Heart right ventricle (tissue), 16 donors: ENCODE measurements around the gene TLE7. TPM values are rescaled to one million over a fixed set of nuclear protein-coding genes. Genes with fewer than 3 reads are reported as not detected.

Source experiments
- ATAC-seq, 8 donors: fragments of 200-7000 bp; cut with Tn5 transposase; one replicate each; pipeline ENCODE4 v1.9.1; 2020; ENCODE audit warnings: mild to moderate bottlenecking in 8 of 8, moderate library complexity in 8 of 8, moderate number of reproducible peaks in 1 of 8
- DNase-seq, 2 donors: peaks; one replicate each; pipeline ENCODE4 v3.0.0-alpha.2; 2020
- H3K27ac ChIP-seq, 10 donors: fragments of 200-600 bp; sonication (generic) in 2 of 10; one replicate each; pipeline versions ENCODE4 v1.5.0 to v1.8.0; 2020 to 2022; ENCODE audit warnings: mild to moderate bottlenecking in 3 of 10
- H3K27me3 ChIP-seq, 7 donors: fragments of 200-600 bp; one replicate each; pipeline ENCODE4 v1.8.0; 2021 to 2022; ENCODE audit warnings: mild to moderate bottlenecking in 2 of 7
- H3K36me3 ChIP-seq, 9 donors: fragments of 200-600 bp; sonication (generic) in 1 of 9; one replicate each; pipeline versions ENCODE4 v1.5.0 to v1.8.0; 2020 to 2022; ENCODE audit warnings: mild to moderate bottlenecking in 2 of 9
- H3K4me1 ChIP-seq, 9 donors: fragments of 200-600 bp; sonication (generic) in 1 of 9; one replicate each; pipeline versions ENCODE4 v1.5.0 to v1.8.0; 2020 to 2022; ENCODE audit warnings: mild to moderate bottlenecking in 4 of 9
- H3K4me3 ChIP-seq, 10 donors: fragments of 200-600 bp; sonication (generic) in 2 of 10; one replicate each; pipeline versions ENCODE4 v1.5.0 to v1.8.0; 2020 to 2022; ENCODE audit warnings: mild to moderate bottlenecking in 7 of 10, moderate library complexity in 2 of 10
- H3K9me3 ChIP-seq, 11 donors: fragments of 200-600 bp in 10 of 11; sonication (generic) in 2 of 11; one replicate each; pipeline versions ENCODE4 v1.5.0 to v1.8.0; 2013 to 2022; ENCODE audit warnings: mild to moderate bottlenecking in 2 of 11, control low read depth in 1 of 11, moderate library complexity in 1 of 11
- WGBS, 2 donors: extraction: QIAGEN DNeasy Blood & Tissue Kit; methylation state at CpG; one replicate each; pipeline ENCODE4 v1.1.7; 2013; ENCODE audit warnings: inconsistent platforms in 1 of 2; 5-methylcytosine and 5-hydroxymethylcytosine counted together
- intact Hi-C, 10 donors: fragments of 100-400 bp; cut with DNase I; formaldehyde crosslinking; loops; one replicate each; pipeline versions ENCODE4 v1.11.1 to v1.14.2; 2022
- polyA plus RNA-seq, 2 donors: library from polyadenylated mRNA; stranded (reverse); fragments of 200-250 nt; gene quantifications; one replicate each; pipeline ENCODE4 v1.2.3, GENCODE V29; 2013
- total RNA-seq, 10 donors: library from RNA; stranded (reverse); fragmentation: NEBNext Ultra II Directional in 3 of 10; extraction: Animal tissue kit (Norgen Biotek cat#: 25700) in 3 of 10; gene quantifications; one replicate each; pipeline versions ENCODE4 v1.2.1 to v1.2.4, GENCODE V29; 2021 to 2023
- TF ChIP-seq, protein P1 (sequence below), 9 donors: fragments of 200-600 bp; sonication (generic) in 2 of 9; IDR thresholded peaks; one replicate each; pipeline versions ENCODE4 v1.5.0 to v1.8.0; 2021 to 2022; ENCODE audit warnings: antibody characterized with exemption in 9 of 9, mild to moderate bottlenecking in 5 of 9, moderate library complexity in 1 of 9
- donor health status: Arrhythmogenic right ventricular cardiomyopathy.
- donor health status: ischemic (EF 13 %, LVEDD 7.1; RV severe dilation, severe dysfunction).
- donor health status: healthy with polysubstance abuse.
- donor health status: DM: no; HTN: yes; CAD: no.
- donor health status: DM: no; HTN: no; CAD: no.
- donor health status: ischemic (EF 25% LVEDD 6.9; RV normal size, moderate dysfunction).
- donor health status: ischemic (EF 25% LVEDD 5.7; RV mildly dilated, moderate dysfunction).
- donor health status: healthy.
- donor health status: DM: yes; HTN: yes; CAD: no.
- donor health status: Ischemic cardiomyopathy.
- donor health status: ischemic (EF 35%, LVEDD 5.7; RV mildly dilated, moderate dysfunction).
- donor health status: nonischemic (EF 11% LVEDD 7.7; RV severe dilation, severe dysfunction).
- donor health status: DM: yes; HTN: yes; CAD: no.
- donor health status: PGD.
- donor health status: ischemic (EF 29% LVEDD 5.4; RV normal size, mild dysfunction).
- donor health status: nonischemic (EF 23%, LVEDD 6.1; RV moderate dilation, normal function).

The TLE7 gene
- total and polyA plus RNA-seq, 12 donors = not detected

DNA sequence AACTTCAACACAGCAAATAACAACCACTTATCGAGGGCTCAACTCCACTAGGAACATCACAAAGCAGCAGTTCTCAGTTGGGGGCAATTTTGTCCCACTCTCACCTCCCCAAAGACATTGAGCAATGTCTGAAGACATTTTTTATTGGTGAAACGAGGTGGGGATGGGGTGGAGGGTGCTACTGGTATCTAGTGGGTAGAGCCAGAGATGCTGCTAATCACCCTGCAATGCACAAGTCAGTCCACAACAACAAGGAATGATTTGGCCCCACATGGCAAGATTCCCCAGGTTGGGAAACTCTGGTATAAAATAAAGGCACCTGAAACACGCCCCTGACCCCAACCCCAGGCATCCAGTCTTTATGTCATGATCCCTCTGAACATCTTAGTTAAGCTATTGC, 33.3 kb downstream of the TLE7 start:
- Histone ChIP-seq H3K9me3 (peaks cover 0 to 15% (median 0%) of the 10 kb centered on the region in 11 donors), H3K27me3 (peaks cover 0 to 83% (median 66%) of the 10 kb centered on the region in 7 donors), H3K4me1 (peaks cover 0 to 7% (median 0%) of the 10 kb centered on the region in 9 donors), H3K4me3 (no peak overlapping the region), H3K27ac (no peak overlapping the region), H3K36me3 (no peaks in the 10 kb centered on the region)
- TF ChIP-seq, protein P1, sequence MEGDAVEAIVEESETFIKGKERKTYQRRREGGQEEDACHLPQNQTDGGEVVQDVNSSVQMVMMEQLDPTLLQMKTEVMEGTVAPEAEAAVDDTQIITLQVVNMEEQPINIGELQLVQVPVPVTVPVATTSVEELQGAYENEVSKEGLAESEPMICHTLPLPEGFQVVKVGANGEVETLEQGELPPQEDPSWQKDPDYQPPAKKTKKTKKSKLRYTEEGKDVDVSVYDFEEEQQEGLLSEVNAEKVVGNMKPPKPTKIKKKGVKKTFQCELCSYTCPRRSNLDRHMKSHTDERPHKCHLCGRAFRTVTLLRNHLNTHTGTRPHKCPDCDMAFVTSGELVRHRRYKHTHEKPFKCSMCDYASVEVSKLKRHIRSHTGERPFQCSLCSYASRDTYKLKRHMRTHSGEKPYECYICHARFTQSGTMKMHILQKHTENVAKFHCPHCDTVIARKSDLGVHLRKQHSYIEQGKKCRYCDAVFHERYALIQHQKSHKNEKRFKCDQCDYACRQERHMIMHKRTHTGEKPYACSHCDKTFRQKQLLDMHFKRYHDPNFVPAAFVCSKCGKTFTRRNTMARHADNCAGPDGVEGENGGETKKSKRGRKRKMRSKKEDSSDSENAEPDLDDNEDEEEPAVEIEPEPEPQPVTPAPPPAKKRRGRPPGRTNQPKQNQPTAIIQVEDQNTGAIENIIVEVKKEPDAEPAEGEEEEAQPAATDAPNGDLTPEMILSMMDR (IDR thresholded peaks at IDR 0.05) = no peak
- intact Hi-C loops = loop anchor here in 1 of 10 donors (10.0 kb wide), 1 partner anchor 64 kb away; no protein-coding TSS in a partner anchor
- 28 to 37% methylated on average over 3 of the region's 3 CpGs for WGBS, 2 donors
- no peak for DNase-seq
- no peak for ATAC-seq

DNA sequence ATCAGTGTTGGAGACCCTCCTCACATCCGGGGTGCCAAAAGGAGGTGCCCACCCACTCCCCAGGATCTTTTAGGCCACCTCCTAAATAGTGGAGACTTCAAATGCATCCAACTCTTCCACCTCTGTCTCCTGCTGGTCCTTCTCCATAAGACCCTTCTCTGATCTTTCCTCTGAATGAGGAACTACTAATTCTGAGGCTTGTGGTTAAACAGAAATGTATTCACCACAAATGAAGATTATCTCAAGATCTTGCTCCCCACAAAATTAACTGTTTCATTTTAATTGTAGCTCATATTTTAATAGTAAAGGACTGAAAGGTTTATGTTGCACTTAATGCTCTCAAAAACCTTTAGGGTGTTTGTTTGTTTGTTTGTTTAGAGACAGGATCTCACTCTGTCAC, 34.1 kb downstream of the TLE7 start:
- Histone ChIP-seq H3K4me3 (no peak overlapping the region), H3K27ac (no peak overlapping the region), H3K36me3 (no peaks in the 10 kb centered on the region), H3K4me1 (peaks cover 0 to 5% (median 0%) of the 10 kb centered on the region in 9 donors), H3K27me3 (peaks cover 0 to 80% (median 70%) of the 10 kb centered on the region in 7 donors), H3K9me3 (peaks cover 0 to 19% (median 0%) of the 10 kb centered on the region in 11 donors)
- TF ChIP-seq, protein P1 (IDR thresholded peaks at IDR 0.05) = no peak
- DNase-seq = no peak
- ATAC-seq = no peak
- intact Hi-C loops = loop anchor here in 1 of 10 donors (10.0 kb wide), 1 partner anchor 63 kb away; no protein-coding TSS in a partner anchor
- WGBS, 2 donors = 64 to 86% methylated on average over 1 of the region's 1 CpG

DNA sequence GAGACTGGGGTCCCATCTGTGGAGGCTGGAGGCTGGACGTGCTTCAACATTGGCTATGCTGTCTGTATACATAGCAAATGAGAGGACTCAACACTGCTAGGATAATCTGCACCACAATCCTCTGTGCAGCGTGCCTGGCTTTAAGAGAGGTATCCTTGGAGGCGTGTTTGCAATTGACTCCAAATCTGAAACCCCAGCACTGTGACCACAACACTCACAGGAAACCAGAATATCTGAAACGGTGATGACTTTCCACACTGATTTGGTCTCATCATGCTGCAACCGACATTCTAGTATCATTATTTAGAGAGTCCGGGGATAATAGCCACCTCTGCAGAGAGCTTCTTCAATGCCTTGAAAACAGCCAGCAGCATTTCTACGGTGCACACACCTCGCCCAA, 35.1 kb downstream of the TLE7 start:
- 61 to 72% methylated on average over 8 of the region's 8 CpGs for WGBS, 2 donors
- no peak for ATAC-seq

DNA sequence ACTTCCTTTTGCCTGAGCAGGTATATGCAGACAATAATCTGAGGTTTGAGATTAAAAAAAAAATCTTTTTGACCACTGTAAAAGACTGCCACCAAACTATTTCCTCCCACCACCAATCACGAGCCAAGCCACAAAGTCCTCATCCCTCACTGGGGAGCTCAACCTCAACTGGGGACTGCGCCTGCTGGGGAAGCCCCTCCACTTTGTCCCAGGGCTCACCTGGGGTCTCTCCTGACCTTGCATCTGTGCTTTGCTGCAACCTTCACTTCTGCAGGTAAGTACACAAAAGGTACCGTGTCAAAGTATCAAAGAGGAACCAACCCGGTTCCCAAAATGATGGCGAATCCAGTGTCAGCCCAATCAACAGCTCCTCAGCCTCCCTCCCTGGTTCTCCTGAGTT, 35.5 kb downstream of the TLE7 start:
- 85 to 89% methylated on average over 5 of the region's 5 CpGs for WGBS, 2 donors
- Histone ChIP-seq H3K4me1 (no peaks in the 10 kb centered on the region), H3K36me3 (no peaks in the 10 kb centered on the region), H3K27ac (no peak overlapping the region), H3K27me3 (peaks cover 0 to 75% (median 57%) of the 10 kb centered on the region in 7 donors), H3K4me3 (no peak overlapping the region), H3K9me3 (peaks cover 0 to 19% (median 0%) of the 10 kb centered on the region in 11 donors)
- TF ChIP-seq, protein P1 (IDR thresholded peaks at IDR 0.05) = no peak
- no peak for ATAC-seq
- intact Hi-C loops = loop anchor here in 1 of 10 donors (10.0 kb wide), 1 partner anchor 62 kb away; no protein-coding TSS in a partner anchor
- DNase-seq = no peak

More for the DNA sequence above, 35.1 kb downstream of the TLE7 start:
- peaks cover 0 to 19% (median 0%) of the 10 kb centered on the region in 11 donors for H3K9me3 ChIP-seq
- intact Hi-C loops = loop anchor here in 1 of 10 donors (10.0 kb wide), 1 partner anchor 62 kb away; no protein-coding TSS in a partner anchor
- H3K4me3 ChIP-seq = no peak overlapping the region
- TF ChIP-seq, protein P1 (IDR thresholded peaks at IDR 0.05) = no peak
- no peak overlapping the region for H3K27ac ChIP-seq
- peaks cover 0 to 79% (median 61%) of the 10 kb centered on the region in 7 donors for H3K27me3 ChIP-seq
- no peak for DNase-seq
- no peaks in the 10 kb centered on the region for H3K4me1 ChIP-seq
- no peaks in the 10 kb centered on the region for H3K36me3 ChIP-seq
